ENCODE data around the gene MTFR1L.
A peak's percentile ranks its signal among the peaks of the same experiment; 100 is the strongest.
"Not testable (repeated sequence)": the region's sequence is repeated elsewhere in the genome, so short reads cannot be mapped to it uniquely, and the experiment has no call there.

Gene MTFR1L

DNA sequence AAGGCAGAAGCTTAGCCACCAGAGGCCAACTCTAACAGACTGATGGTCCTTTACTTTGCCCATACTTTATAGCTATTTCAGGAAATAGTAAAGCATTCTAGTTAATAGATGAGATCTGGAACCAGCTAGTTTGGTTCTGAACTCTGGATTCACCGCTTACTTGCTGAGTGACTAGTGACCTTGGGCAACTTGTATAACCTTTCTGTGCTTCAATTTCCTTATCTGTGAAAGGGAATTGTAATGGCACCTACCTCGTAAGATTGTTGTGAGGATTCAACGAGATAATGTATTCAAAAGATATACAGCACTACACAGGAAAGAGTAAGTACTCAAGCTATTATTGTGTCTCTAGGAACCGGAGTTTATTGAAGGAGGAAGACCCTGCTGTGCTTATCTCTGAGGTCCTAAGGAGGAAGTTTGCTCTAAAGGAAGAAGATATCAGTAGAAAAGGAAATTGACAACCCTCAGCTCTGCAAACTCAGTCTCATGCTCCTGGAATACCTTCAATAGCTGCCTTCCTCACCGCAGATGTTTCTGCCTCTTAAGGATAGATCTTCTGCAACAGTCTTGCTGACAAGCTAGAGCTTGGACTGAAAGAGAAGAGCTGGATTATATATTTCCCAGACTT is 11.9 kb downstream of the MTFR1L start:
- no peak for TF ChIP-seq CTCF (IDR thresholded peaks at IDR 0.05; ENCODE audit: low read depth, low read length, missing control alignments)
- DNase-seq (ENCODE audit: low read depth), result no peak
- no peak overlapping the region for H3K4me3 ChIP-seq (ENCODE audit: low read depth, low read length)

GRCh38 chr1:25832336-25833037 is 12.7 kb downstream of the MTFR1L start:
- TF ChIP-seq CTCF (IDR thresholded peaks at IDR 0.05; ENCODE audit: low read depth, low read length, missing control alignments), result no peak
- DNase-seq (ENCODE audit: low read depth), result no peak
- H3K4me3 ChIP-seq (ENCODE audit: low read depth, low read length), result no peak overlapping the region

DNA sequence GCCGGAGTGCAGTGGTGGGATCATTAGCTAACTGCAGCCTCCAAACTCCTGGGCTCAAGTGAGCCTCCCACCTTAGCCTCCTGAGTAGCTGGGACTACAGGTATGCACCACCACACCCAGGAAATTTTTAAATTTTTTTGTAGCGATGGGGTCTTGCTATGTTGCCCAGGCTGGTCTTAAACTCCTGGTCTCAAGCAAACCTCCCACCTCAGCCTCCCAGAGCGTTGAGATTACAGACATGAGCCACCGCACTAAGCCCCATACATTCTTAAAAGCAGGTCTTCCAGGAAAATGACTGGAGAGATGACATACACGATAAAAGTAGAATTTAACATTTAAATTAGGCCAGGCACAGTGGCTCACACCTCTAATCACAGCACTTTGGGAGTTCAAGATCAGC is 13.4 kb downstream of the MTFR1L start:
- TF ChIP-seq CTCF (IDR thresholded peaks at IDR 0.05; ENCODE audit: low read depth, low read length, missing control alignments), result no peak
- no peak for DNase-seq (ENCODE audit: low read depth)

DNA sequence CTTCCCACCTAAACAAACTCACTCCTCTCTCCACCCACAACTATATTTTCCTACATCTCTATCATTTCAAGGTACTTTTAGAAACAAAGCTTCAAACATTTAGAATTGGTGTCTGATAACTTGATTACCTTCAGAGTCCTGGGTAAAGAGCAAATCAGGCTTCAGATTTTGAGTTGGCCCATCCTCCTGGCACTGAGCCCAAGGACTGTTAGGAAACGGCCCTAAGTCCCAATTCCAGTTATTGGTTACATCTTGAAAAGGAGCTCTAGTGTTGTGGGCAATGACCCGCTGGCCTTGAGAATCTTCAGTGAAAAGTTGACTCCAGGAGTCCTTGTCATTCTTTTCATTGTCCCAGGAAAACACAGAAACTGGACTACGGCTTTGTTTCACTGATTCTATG is 15.1 kb downstream of the MTFR1L start:
- no peak for DNase-seq (ENCODE audit: low read depth)
- H3K4me3 ChIP-seq (ENCODE audit: low read depth, low read length), result no peak overlapping the region
- TF ChIP-seq CTCF (IDR thresholded peaks at IDR 0.05; ENCODE audit: low read depth, low read length, missing control alignments), result no peak

More for the DNA sequence above, 13.4 kb downstream of the MTFR1L start:
- H3K4me3 ChIP-seq (ENCODE audit: low read depth, low read length), result no peak overlapping the region

- TF ChIP-seq CTCF (IDR thresholded peaks at IDR 0.05; ENCODE audit: low read depth, low read length, missing control alignments), result no peak
- no peak overlapping the region for H3K4me3 ChIP-seq (ENCODE audit: low read depth, low read length)
- DNase-seq (ENCODE audit: low read depth), result no peak
Observed at GRCh38 chr1:25836695-25837094, 16.9 kb downstream of the MTFR1L start.

- no peak overlapping the region for H3K4me3 ChIP-seq (ENCODE audit: low read depth, low read length)
Observed at GRCh38 chr1:25837262-25837875, 17.6 kb downstream of the MTFR1L start.

GRCh38 chr1:25839808-25840207 is 20.1 kb downstream of the MTFR1L start:
- H3K4me3 ChIP-seq (ENCODE audit: low read depth, low read length); DNase-seq (ENCODE audit: low read depth): not testable (repeated sequence)

More at GRCh38 chr1:25837262-25837875, 17.6 kb downstream of the MTFR1L start:
- TF ChIP-seq CTCF (IDR thresholded peaks at IDR 0.05; ENCODE audit: low read depth, low read length, missing control alignments), result peak; percentile 35
- DNase-seq (ENCODE audit: low read depth), result no peak

All from GM12864 (cell line).